Endodermal cell (in vitro differentiated cells): ENCODE measurements around the gene LSR. TPM values are rescaled to one million over a fixed set of nuclear protein-coding genes. Genes with fewer than 3 reads are reported as not detected.

Source experiments
- DNase-seq: peaks from one replicate; pipeline ENCODE4 v3.0.0-alpha.2; 2017
- H3K27ac ChIP-seq: 2 replicates; pipeline ENCODE4 v1.5.1; 2013; ENCODE audit warnings: mild to moderate bottlenecking, low read depth, low read length, moderate library complexity
- H3K27me3 ChIP-seq: 2 replicates; pipeline ENCODE4 v1.6.1; 2013; ENCODE audit warnings: mild to moderate bottlenecking, low read length, moderate library complexity; ENCODE audit not compliant: insufficient read depth, control insufficient read depth, poor library complexity, severe bottlenecking
- H3K36me3 ChIP-seq: 2 replicates; pipeline ENCODE4 v1.7.0; 2013; ENCODE audit warnings: mild to moderate bottlenecking, low read length, moderate library complexity; ENCODE audit not compliant: control insufficient read depth, insufficient read depth
- H3K4me1 ChIP-seq: one replicate; pipeline ENCODE4 v1.7.0; 2013; ENCODE audit warnings: low read length; ENCODE audit not compliant: control insufficient read depth, insufficient read depth
- H3K4me3 ChIP-seq: 2 replicates; pipeline ENCODE4 v1.5.1; 2013; ENCODE audit warnings: mild to moderate bottlenecking, low read length, moderate library complexity
- H3K9ac ChIP-seq: 2 replicates; pipeline ENCODE4 v1.6.1; 2013; ENCODE audit warnings: mild to moderate bottlenecking, low read length, moderate library complexity; ENCODE audit not compliant: poor library complexity, severe bottlenecking; ENCODE audit errors: extremely low read depth
- H3K9me3 ChIP-seq: 2 replicates; pipeline ENCODE4 v1.6.1; 2013; ENCODE audit warnings: mild to moderate bottlenecking, low read length, moderate library complexity; ENCODE audit not compliant: control insufficient read depth
- H3K27ac Mint-ChIP-seq: 2 replicates; pipeline ENCODE4 v1.8.0; 2020; ENCODE audit warnings: mixed read lengths
- H3K27me3 Mint-ChIP-seq: 2 replicates; pipeline ENCODE4 v1.8.0; 2021; ENCODE audit warnings: mild to moderate bottlenecking, mixed read lengths; ENCODE audit not compliant: insufficient read depth
- H3K36me3 Mint-ChIP-seq: 2 replicates; pipeline ENCODE4 v1.8.0; 2020; ENCODE audit warnings: low read depth, mixed read lengths
- H3K4me1 Mint-ChIP-seq: 2 replicates; pipeline ENCODE4 v1.8.0; 2020; ENCODE audit warnings: mixed read lengths
- H3K4me3 Mint-ChIP-seq: 2 replicates; pipeline ENCODE4 v1.8.0; 2020; ENCODE audit warnings: mild to moderate bottlenecking, moderate library complexity, mixed read lengths
- H3K9me3 Mint-ChIP-seq: 2 replicates; pipeline ENCODE4 v1.8.0; 2020; ENCODE audit warnings: mild to moderate bottlenecking, mixed read lengths
- WGBS, 2 experiments: methylation state at CpG; one replicate each; pipeline versions ENCODE4 v1.1.5 to v1.1.7; 2013; ENCODE audit warnings: missing lambda C conversion rate in 2 of 2, mixed read lengths in 1 of 2; ENCODE audit not compliant: insufficient coverage in 1 of 2, insufficient read length in 1 of 2; 5-methylcytosine and 5-hydroxymethylcytosine counted together
- total RNA-seq, 2 donors: library from RNA; stranded (reverse); fragmentation: NEBNext Ultra II Directional in 1 of 2; extraction: Animal tissue kit (Norgen Biotek cat#: 25700) in 1 of 2; gene quantifications; 2 replicates in 1 of 2; 3 replicates in 1 of 2; pipeline ENCODE4 v1.2.1, GENCODE V29; 2021
- TF ChIP-seq, protein P1 (sequence below): fragments of 200-600 bp; sonication (generic); conservative IDR thresholded peaks from 2 replicates; pipeline ENCODE4 v1.5.0; 2021; ENCODE audit warnings: antibody characterized with exemption, mild to moderate bottlenecking

LSR gene
- total RNA-seq, 2 donors from 2014 or later: 112 to 170 TPM

DNA sequence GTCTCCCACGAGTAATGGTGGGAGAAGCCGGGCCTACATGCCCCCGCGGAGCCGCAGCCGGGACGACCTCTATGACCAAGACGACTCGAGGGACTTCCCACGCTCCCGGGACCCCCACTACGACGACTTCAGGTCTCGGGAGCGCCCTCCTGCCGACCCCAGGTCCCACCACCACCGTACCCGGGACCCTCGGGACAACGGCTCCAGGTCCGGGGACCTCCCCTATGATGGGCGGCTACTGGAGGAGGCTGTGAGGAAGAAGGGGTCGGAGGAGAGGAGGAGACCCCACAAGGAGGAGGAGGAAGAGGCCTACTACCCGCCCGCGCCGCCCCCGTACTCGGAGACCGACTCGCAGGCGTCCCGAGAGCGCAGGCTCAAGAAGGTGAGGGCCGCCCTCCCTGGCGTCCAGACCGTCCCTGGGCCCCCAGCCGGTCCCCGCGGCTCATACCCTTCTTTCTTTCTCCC lies 18.6 kb downstream of the LSR start:
- peak; percentile 76 for DNase-seq
- H3K27ac Mint-ChIP-seq: peak overlapping the region; percentile 97
- Histone ChIP-seq H3K4me3 (peak overlapping the region; percentile 86), H3K9me3 (no peaks in the 10 kb centered on the region), H3K4me1 (no peaks in the 10 kb centered on the region), H3K36me3 (peaks cover 65% of the 10 kb centered on the region), H3K27me3 (no peaks in the 10 kb centered on the region), H3K27ac (peak overlapping the region; percentile 68), H3K9ac (peak overlapping the region; percentile 67)
- TF ChIP-seq, protein P1, sequence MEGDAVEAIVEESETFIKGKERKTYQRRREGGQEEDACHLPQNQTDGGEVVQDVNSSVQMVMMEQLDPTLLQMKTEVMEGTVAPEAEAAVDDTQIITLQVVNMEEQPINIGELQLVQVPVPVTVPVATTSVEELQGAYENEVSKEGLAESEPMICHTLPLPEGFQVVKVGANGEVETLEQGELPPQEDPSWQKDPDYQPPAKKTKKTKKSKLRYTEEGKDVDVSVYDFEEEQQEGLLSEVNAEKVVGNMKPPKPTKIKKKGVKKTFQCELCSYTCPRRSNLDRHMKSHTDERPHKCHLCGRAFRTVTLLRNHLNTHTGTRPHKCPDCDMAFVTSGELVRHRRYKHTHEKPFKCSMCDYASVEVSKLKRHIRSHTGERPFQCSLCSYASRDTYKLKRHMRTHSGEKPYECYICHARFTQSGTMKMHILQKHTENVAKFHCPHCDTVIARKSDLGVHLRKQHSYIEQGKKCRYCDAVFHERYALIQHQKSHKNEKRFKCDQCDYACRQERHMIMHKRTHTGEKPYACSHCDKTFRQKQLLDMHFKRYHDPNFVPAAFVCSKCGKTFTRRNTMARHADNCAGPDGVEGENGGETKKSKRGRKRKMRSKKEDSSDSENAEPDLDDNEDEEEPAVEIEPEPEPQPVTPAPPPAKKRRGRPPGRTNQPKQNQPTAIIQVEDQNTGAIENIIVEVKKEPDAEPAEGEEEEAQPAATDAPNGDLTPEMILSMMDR: no peak
- peak overlapping the region; percentile 75 for H3K4me3 Mint-ChIP-seq
- no peaks in the 10 kb centered on the region for H3K9me3 Mint-ChIP-seq
- peaks cover 12% of the 10 kb centered on the region for H3K4me1 Mint-ChIP-seq
- 19 to 25% methylated on average over 14 to 40 of the region's 40 CpGs for WGBS, 2 experiments
- peaks cover 55% of the 10 kb centered on the region for H3K36me3 Mint-ChIP-seq
- no peaks in the 10 kb centered on the region for H3K27me3 Mint-ChIP-seq

- Mint-ChIP-seq H3K9me3 (no peaks in the 10 kb centered on the region), H3K27ac (peak overlapping the region; percentile 97), H3K4me1 (peaks cover 12% of the 10 kb centered on the region), H3K36me3 (peaks cover 53% of the 10 kb centered on the region), H3K27me3 (no peaks in the 10 kb centered on the region), H3K4me3 (peak overlapping the region; percentile 75)
- peak overlapping the region; percentile 86 for H3K4me3 ChIP-seq
- peak overlapping the region; percentile 68 for H3K27ac ChIP-seq
- TF ChIP-seq, protein P1: no peak
- no peaks in the 10 kb centered on the region for H3K27me3 ChIP-seq
- peak; percentile 86 for DNase-seq
- WGBS, 2 experiments: 0% methylated on average over 4 to 100 of the region's 100 CpGs
- peak overlapping the region; percentile 67 for H3K9ac ChIP-seq
- H3K9me3 ChIP-seq: no peaks in the 10 kb centered on the region
- H3K4me1 ChIP-seq: no peaks in the 10 kb centered on the region
- peaks cover 60% of the 10 kb centered on the region for H3K36me3 ChIP-seq
These were observed 19.2 kb downstream of the LSR start for GRCh38 chr19:35267818-35268535.

- Mint-ChIP-seq H3K36me3 (peaks cover 59% of the 10 kb centered on the region), H3K4me3 (peak within 1 kb of the TSS; percentile 75), H3K4me1 (peaks cover 12% of the 10 kb centered on the region), H3K9me3 (no peaks in the 10 kb centered on the region), H3K27ac (peak within 1 kb of the TSS; percentile 97), H3K27me3 (no peaks in the 10 kb centered on the region)
- H3K27me3 ChIP-seq: no peaks in the 10 kb centered on the region
- H3K9me3 ChIP-seq: no peaks in the 10 kb centered on the region
- H3K4me3 ChIP-seq: peak within 1 kb of the TSS; percentile 86
- TF ChIP-seq, protein P1: no peak
- H3K36me3 ChIP-seq: peaks cover 61% of the 10 kb centered on the region
- H3K27ac ChIP-seq: peak within 1 kb of the TSS; percentile 68
- peak; percentile 86 for DNase-seq
- 0% methylated on average over 7 to 106 of the region's 126 CpGs for WGBS, 2 experiments
- H3K9ac ChIP-seq: peak within 1 kb of the TSS; percentile 67
- H3K4me1 ChIP-seq: no peaks in the 10 kb centered on the region
These were observed 20.0 kb downstream of the LSR start, which contains the start of gene USF2 for GRCh38 chr19:35268536-35269437. TSS of gene USF2 (plus strand) at chr19:35268962. CDS start at chr19:35269102, 140 bp downstream.
